GM21423 (cell line): ENCODE data around the gene RPS2.
A peak's percentile ranks its signal among the peaks of the same experiment; 100 is the strongest.

ENCODE experiments used
- ATAC-seq: cut with Tn5 transposase; IDR thresholded peaks from one replicate; pipeline ENCODE4 v1.9.1; 2021; ENCODE audit warnings: mild to moderate bottlenecking, moderate library complexity; ENCODE audit not compliant: unreplicated experiment

Gene RPS2

GRCh38 chr16:1999866-2000514 is 35.4 kb upstream of the RPS2 start:
- no peak for ATAC-seq

GRCh38 chr16:1998852-1999801 is 34.5 kb upstream of the RPS2 start:
- ATAC-seq = no peak

DNA sequence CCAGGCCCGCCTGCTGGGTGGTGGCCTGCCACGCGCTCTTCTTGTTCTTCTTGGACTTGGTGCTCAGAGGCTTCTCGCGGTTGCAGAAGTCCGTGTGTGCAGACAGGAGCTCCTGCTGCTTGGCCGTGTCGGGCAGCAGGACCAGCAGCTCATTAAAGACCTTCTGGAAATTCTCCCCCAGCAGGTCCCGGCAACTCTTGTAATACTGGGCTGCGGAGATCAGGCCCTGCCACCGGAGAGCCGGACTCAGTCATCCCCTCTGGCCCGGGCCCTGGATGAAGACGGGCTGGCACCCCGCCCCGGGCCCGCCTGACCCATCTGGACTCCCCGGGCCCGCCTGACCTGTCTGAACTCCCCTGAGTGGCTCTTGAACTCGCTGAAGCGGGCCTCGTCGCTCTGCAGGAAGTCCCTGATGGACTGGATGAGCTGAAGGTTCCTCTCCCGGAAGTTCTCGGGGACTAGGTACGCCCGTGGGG is 33.8 kb upstream of the RPS2 start:
- no peak for ATAC-seq

GRCh38 chr16:1997494-1998359 is 33.1 kb upstream of the RPS2 start:
- ATAC-seq = no peak

DNA sequence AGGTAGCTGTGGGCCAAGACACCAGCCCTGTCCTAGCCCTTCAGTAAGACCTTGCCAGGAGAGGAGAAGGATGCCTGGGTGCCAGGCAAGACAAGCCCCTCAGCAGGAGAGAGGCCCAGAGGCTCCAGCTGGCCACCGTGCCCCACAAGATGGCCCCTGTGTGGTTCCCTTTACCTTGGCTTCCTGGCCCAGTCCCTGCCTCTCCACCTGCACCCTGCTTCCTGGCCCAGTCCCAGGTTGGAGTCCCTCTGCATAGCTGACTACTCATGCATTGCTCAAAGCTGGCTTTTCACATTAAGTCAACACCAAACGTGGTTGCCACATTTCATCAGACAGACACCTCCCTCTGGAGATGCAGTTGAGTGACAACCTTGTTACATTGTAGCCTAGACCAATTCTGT is 29.1 kb upstream of the RPS2 start:
- ATAC-seq = no peak

DNA sequence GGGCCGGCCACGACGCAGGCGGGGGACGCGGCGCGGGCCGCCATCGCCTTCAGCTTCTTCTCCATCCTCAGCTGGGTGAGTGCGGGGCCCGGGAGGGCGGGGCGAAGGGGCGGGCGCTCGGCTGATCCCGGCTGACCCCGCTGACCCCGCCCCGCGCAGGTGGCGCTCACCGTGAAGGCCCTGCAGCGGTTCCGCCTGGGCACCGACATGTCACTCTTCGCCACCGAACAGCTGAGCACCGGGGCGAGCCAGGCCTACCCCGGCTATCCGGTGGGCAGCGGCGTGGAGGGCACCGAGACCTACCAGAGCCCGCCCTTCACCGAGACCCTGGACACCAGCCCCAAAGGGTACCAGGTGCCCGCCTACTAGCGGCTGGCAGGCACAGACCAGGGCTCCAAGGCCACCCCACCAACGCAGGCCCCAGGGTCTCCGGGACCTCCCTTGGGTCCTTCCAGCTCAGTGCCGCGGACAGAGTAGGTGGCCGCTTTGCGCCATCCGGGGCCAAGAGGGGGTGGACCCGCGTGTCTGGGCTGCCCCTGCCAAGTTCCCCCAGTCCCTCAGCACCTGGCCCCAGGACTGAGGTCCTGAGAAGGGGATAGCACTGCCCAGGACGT is 28.2 kb upstream of the RPS2 start:
- ATAC-seq = no peak

GRCh38 chr16:1991948-1992703 is 27.5 kb upstream of the RPS2 start:
- ATAC-seq = peak; percentile 53

DNA sequence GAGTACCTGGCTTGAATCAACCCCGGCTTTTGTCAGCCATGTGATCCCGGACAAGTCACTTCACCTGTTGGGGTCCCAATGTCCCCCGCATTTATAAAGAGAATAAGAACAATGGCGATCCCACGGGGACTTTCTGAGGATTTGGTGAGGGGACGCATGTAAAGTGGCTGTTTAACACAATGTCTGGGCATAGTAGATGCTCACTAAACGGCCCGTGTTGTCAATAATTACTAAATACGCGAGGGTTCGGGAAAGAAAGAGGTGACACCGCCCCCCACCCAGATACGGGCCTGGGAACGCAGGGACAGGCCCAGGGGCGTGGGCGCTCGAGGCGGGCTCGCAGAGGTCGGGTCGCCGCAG is 26.9 kb upstream of the RPS2 start:
- no peak for ATAC-seq

DNA sequence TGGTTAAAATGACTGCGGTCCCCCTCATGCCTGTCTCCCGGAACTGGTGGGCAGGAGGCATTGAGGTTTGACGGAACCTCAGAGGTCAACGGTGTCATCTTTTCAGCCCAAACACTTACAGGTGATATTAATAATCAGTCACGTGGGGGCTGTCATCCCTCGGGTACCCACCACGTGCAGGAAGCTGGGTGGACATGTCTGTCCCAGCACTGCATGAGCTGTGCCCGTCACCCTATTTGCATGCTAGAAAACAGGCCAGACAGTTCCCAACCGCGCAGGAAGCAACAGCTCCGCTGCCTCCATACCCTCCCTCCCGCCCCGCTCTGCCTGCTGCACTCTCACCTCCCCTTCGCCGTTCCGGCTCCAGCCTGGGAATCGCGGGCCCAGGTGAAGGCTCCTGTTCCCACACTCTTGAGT is 26.5 kb upstream of the RPS2 start:
- ATAC-seq = peak; percentile 37

DNA sequence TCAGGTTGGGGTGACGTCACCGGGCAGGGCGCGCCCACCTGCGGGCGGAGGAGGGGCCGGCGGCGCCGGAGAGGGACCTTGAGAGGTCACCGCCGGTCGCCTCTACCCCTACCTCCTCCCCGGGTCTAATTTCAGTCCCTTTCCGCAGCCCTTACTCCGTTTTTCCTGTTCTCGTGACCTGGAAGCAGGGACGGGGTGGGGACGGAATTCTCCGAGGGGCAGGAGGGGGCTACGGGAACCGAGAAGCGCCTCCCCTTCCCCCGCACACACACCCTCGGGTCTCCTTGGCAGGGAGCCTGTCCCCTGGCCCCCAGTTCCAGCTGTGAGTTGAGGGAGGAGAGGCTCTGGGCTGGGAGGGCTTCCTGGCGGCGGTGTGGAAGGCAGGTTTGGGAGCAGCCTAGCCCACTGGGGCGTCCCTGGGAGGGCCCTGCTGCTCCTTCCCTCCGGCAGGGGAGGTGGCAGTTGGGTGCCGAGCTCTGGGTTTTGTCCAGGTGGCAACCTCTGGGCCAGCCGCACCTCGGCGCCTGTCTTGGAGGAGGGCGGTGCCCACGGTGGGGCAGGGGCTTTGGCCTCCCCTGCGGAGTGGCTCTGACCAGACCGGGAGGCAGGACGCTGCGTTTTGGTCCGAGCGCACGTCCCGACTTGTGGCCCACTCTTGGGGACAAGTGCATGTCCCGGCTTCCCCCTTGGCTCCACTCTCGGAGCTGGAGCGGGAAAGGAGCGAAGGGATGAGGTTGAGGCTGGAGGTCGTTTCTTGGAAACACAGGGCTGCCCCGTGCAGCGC is 25.9 kb upstream of the RPS2 start:
- ATAC-seq = no peak

DNA sequence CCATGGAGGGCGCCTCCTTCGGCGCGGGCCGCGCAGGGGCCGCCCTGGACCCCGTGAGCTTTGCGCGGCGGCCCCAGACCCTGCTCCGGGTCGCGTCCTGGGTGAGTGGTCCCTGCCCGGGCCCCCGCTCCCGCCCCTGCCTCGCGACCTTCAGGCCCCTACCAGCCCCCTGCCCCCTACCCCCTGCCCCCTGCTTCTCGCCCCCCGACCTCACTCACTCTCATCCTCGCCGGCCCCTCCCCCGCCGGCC is 25.4 kb upstream of the RPS2 start:
- ATAC-seq = no peak

GRCh38 chr16:1989209-1990100 is 24.8 kb upstream of the RPS2 start, which contains the start of gene SYNGR3:
Gene SYNGR3, plus strand, starts transcription at chr16:1989970. Its CDS starts 133 bp downstream, at chr16:1990103.
- ATAC-seq = no peak

GRCh38 chr16:1987198-1987597 is 22.6 kb upstream of the RPS2 start:
- ATAC-seq = no peak

DNA sequence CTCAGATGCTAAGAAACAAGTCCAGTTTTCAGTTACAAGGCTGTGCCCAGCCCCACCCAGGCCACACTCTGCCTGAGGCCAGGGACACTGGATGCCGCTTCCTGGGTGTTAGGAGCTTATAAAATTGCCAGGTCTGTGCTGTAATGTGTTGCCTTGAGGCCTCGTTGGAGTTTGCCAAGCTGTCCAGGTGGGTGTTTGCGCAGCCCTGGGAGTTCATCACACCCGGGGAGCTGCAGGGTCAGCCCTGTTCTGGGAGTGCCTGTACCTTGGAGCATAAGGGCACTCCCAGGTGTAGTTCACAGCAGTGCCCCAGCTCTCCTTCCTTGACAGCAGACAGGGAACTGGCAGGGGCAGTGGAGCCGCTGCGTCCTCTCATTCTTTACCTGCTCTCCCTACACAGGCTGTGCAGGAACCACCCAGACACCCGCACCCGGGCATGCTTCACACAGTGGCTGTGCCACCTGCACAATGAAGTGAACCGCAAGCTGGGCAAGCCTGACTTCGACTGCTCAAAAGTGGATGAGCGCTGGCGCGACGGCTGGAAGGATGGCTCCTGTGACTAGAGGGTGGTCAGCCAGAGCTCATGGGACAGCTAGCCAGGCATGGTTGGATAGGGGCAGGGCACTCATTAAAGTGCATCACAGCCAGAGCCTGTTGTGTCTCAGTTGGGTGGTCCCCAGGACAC is 21.0 kb upstream of the RPS2 start:
- no peak for ATAC-seq

GRCh38 chr16:1984347-1985225 is 20.0 kb upstream of the RPS2 start:
- no peak for ATAC-seq

- ATAC-seq = peak; percentile 73
Measured at GRCh38 chr16:1983544-1984346, 19.1 kb upstream of the RPS2 start, which contains the start of gene GFER. Gene GFER, plus strand, starts transcription at chr16:1984193. Its CDS starts 26 bp downstream, at chr16:1984219.
